Left forelimb (tissue), 1 donor: Measurements from ENCODE around the gene SRD5A3.

Experiments
- DNase-seq: peaks from one replicate; pipeline ENCODE4 v3.0.0-alpha.2; 2018; ENCODE audit warnings: low spot score

The SRD5A3 gene

GRCh38 chr4:55345980-55346850, at the start of gene SRD5A3:
SRD5A3 (plus strand) TSS chr4:55346242; CDS start chr4:55346337, 95 bp downstream.
- peak; percentile 92 for DNase-seq

GRCh38 chr4:55297346-55297745, 48.7 kb upstream of the SRD5A3 start:
- no peak for DNase-seq

- DNase-seq: no peak
Measured at GRCh38 chr4:55303760-55304165, 42.3 kb upstream of the SRD5A3 start.

GRCh38 chr4:55304303-55304702, 41.7 kb upstream of the SRD5A3 start:
- DNase-seq: no peak

GRCh38 chr4:55308071-55308470, 38.0 kb upstream of the SRD5A3 start:
- no peak for DNase-seq

- no peak for DNase-seq
Measured at GRCh38 chr4:55311792-55312488, 34.1 kb upstream of the SRD5A3 start.

- no peak for DNase-seq
Measured at GRCh38 chr4:55312489-55313101, 33.4 kb upstream of the SRD5A3 start.

- DNase-seq: no peak
Measured at GRCh38 chr4:55314141-55314820, 31.8 kb upstream of the SRD5A3 start.

GRCh38 chr4:55318175-55319129, 27.6 kb upstream of the SRD5A3 start:
- DNase-seq: no peak

- no peak for DNase-seq
Measured at GRCh38 chr4:55321707-55322264, 24.3 kb upstream of the SRD5A3 start.

- no peak for DNase-seq
Measured at GRCh38 chr4:55323375-55323774, 22.7 kb upstream of the SRD5A3 start.

- no peak for DNase-seq
Measured at GRCh38 chr4:55326629-55327028, 19.4 kb upstream of the SRD5A3 start.

- no peak for DNase-seq
Measured at GRCh38 chr4:55329012-55329411, 17.0 kb upstream of the SRD5A3 start.

GRCh38 chr4:55330241-55330640, 15.8 kb upstream of the SRD5A3 start:
- no peak for DNase-seq

GRCh38 chr4:55336138-55337034, 9.7 kb upstream of the SRD5A3 start:
- no peak for DNase-seq

GRCh38 chr4:55337944-55338343, 8.1 kb upstream of the SRD5A3 start:
- no peak for DNase-seq

GRCh38 chr4:55338486-55338885, 7.6 kb upstream of the SRD5A3 start:
- DNase-seq: no peak

- no peak for DNase-seq
Measured at GRCh38 chr4:55340266-55340665, 5.8 kb upstream of the SRD5A3 start.

GRCh38 chr4:55343887-55344286, 2.2 kb upstream of the SRD5A3 start:
- no peak for DNase-seq

- no peak for DNase-seq
Measured at GRCh38 chr4:55345054-55345453, 988 bp upstream of the SRD5A3 start.
